Memory B cell (primary cell): ENCODE results near the gene ATP10B.

Experiments used
- ATAC-seq: fragments of 150-1000 bp; cut with Tn5 transposase; 2 replicates; pipeline ENCODE4 v1.10.0; 2021; ENCODE audit warnings: low read depth, mild to moderate bottlenecking, moderate library complexity
- DNase-seq, 2 donors: peaks; one replicate each; pipeline ENCODE4 v3.0.0; 2022; ENCODE audit warnings: low spot score in 2 of 2
- H3K27ac Mint-ChIP-seq: one replicate; pipeline ENCODE4 v1.8.0; 2022; ENCODE audit warnings: mild to moderate bottlenecking, moderate library complexity, mixed read lengths
- H3K27me3 Mint-ChIP-seq: one replicate; pipeline ENCODE4 v1.8.0; 2022; ENCODE audit warnings: mixed read lengths
- H3K36me3 Mint-ChIP-seq: one replicate; pipeline ENCODE4 v1.8.0; 2022; ENCODE audit warnings: mild to moderate bottlenecking, mixed read lengths
- H3K4me1 Mint-ChIP-seq: one replicate; pipeline ENCODE4 v1.8.0; 2022; ENCODE audit warnings: mixed read lengths
- H3K4me3 Mint-ChIP-seq: one replicate; pipeline ENCODE4 v1.8.0; 2022; ENCODE audit warnings: mild to moderate bottlenecking, moderate library complexity, mixed read lengths
- H3K9me3 Mint-ChIP-seq: one replicate; pipeline ENCODE4 v1.8.0; 2022; ENCODE audit warnings: mixed read lengths

Gene ATP10B

GRCh38 chr5:160601046-160601445 lies 251.0 kb downstream of the ATP10B start:
- no peaks in the 10 kb centered on the region for H3K27me3 Mint-ChIP-seq
- DNase-seq (no peak), ATAC-seq (no peak)
- no peaks in the 10 kb centered on the region for H3K4me1 Mint-ChIP-seq
- H3K4me3 Mint-ChIP-seq: no peak overlapping the region
- no peaks in the 10 kb centered on the region for H3K9me3 Mint-ChIP-seq
- no peak overlapping the region for H3K27ac Mint-ChIP-seq
- H3K36me3 Mint-ChIP-seq: no peaks in the 10 kb centered on the region

GRCh38 chr5:160573318-160573717 lies 278.7 kb downstream of the ATP10B start:
- Mint-ChIP-seq H3K36me3 (no peaks in the 10 kb centered on the region), H3K4me1 (no peaks in the 10 kb centered on the region), H3K27ac (no peak overlapping the region), H3K27me3 (no peaks in the 10 kb centered on the region), H3K4me3 (no peak overlapping the region), H3K9me3 (no peaks in the 10 kb centered on the region)
- ATAC-seq: no peak
- no peak for DNase-seq

GRCh38 chr5:160567031-160567705 lies 284.8 kb downstream of the ATP10B start:
- DNase-seq: no peak
- H3K4me1 Mint-ChIP-seq: no peaks in the 10 kb centered on the region
- H3K9me3 Mint-ChIP-seq: no peaks in the 10 kb centered on the region
- no peaks in the 10 kb centered on the region for H3K36me3 Mint-ChIP-seq
- no peak overlapping the region for H3K27ac Mint-ChIP-seq
- H3K27me3 Mint-ChIP-seq: peaks cover 2% of the 10 kb centered on the region
- H3K4me3 Mint-ChIP-seq: no peak overlapping the region
- no peak for ATAC-seq

GRCh38 chr5:160565376-160565775 lies 286.6 kb downstream of the ATP10B start:
- ATAC-seq (no peak), DNase-seq (no peak)
- Mint-ChIP-seq H3K27ac (no peak overlapping the region), H3K4me3 (no peak overlapping the region), H3K27me3 (peaks cover 2% of the 10 kb centered on the region), H3K4me1 (no peaks in the 10 kb centered on the region), H3K9me3 (no peaks in the 10 kb centered on the region), H3K36me3 (no peaks in the 10 kb centered on the region)

- Mint-ChIP-seq H3K4me1 (no peaks in the 10 kb centered on the region), H3K9me3 (no peaks in the 10 kb centered on the region), H3K36me3 (no peaks in the 10 kb centered on the region), H3K27ac (no peak overlapping the region), H3K27me3 (no peaks in the 10 kb centered on the region), H3K4me3 (no peak overlapping the region)
- DNase-seq (no peak), ATAC-seq (no peak)
These were observed 295.2 kb downstream of the ATP10B start for GRCh38 chr5:160556846-160557245.

- Mint-ChIP-seq H3K27ac (no peak overlapping the region), H3K4me1 (no peaks in the 10 kb centered on the region), H3K9me3 (no peaks in the 10 kb centered on the region), H3K36me3 (no peaks in the 10 kb centered on the region), H3K27me3 (no peaks in the 10 kb centered on the region), H3K4me3 (no peak overlapping the region)
- ATAC-seq: no peak
- DNase-seq: no peak
These were observed 295.9 kb downstream of the ATP10B start for GRCh38 chr5:160555971-160556631.

- Mint-ChIP-seq H3K36me3 (no peaks in the 10 kb centered on the region), H3K9me3 (no peaks in the 10 kb centered on the region), H3K4me3 (no peak overlapping the region), H3K4me1 (no peaks in the 10 kb centered on the region), H3K27ac (no peak overlapping the region), H3K27me3 (no peaks in the 10 kb centered on the region)
- no peak for DNase-seq
- no peak for ATAC-seq
These were observed 296.4 kb downstream of the ATP10B start for GRCh38 chr5:160555581-160555970.

GRCh38 chr5:160550075-160550474 lies 301.9 kb downstream of the ATP10B start:
- no peak for ATAC-seq
- Mint-ChIP-seq H3K27ac (no peak overlapping the region), H3K9me3 (peaks cover 9% of the 10 kb centered on the region), H3K4me1 (no peaks in the 10 kb centered on the region), H3K4me3 (no peak overlapping the region), H3K36me3 (peaks cover 2% of the 10 kb centered on the region), H3K27me3 (no peaks in the 10 kb centered on the region)
- no peak for DNase-seq

GRCh38 chr5:160548949-160549645 lies 302.9 kb downstream of the ATP10B start:
- H3K27me3 Mint-ChIP-seq: no peaks in the 10 kb centered on the region
- no peaks in the 10 kb centered on the region for H3K4me1 Mint-ChIP-seq
- H3K9me3 Mint-ChIP-seq: peaks cover 9% of the 10 kb centered on the region
- no peak overlapping the region for H3K4me3 Mint-ChIP-seq
- no peak overlapping the region for H3K27ac Mint-ChIP-seq
- ATAC-seq: no peak
- no peak for DNase-seq
- peaks cover 2% of the 10 kb centered on the region for H3K36me3 Mint-ChIP-seq

GRCh38 chr5:160547872-160548271 lies 304.1 kb downstream of the ATP10B start:
- peaks cover 2% of the 10 kb centered on the region for H3K36me3 Mint-ChIP-seq
- no peaks in the 10 kb centered on the region for H3K4me1 Mint-ChIP-seq
- no peak for DNase-seq
- H3K9me3 Mint-ChIP-seq: peaks cover 9% of the 10 kb centered on the region
- H3K4me3 Mint-ChIP-seq: no peak overlapping the region
- H3K27me3 Mint-ChIP-seq: no peaks in the 10 kb centered on the region
- H3K27ac Mint-ChIP-seq: no peak overlapping the region
- ATAC-seq: no peak

- DNase-seq (no peak), ATAC-seq (no peak)
- Mint-ChIP-seq H3K27ac (no peak overlapping the region), H3K27me3 (no peaks in the 10 kb centered on the region), H3K9me3 (peaks cover 9% of the 10 kb centered on the region), H3K4me1 (no peaks in the 10 kb centered on the region), H3K36me3 (peaks cover 2% of the 10 kb centered on the region), H3K4me3 (no peak overlapping the region)
These were observed 304.9 kb downstream of the ATP10B start for GRCh38 chr5:160547061-160547460.

- H3K4me1 Mint-ChIP-seq: no peaks in the 10 kb centered on the region
- H3K4me3 Mint-ChIP-seq: no peak overlapping the region
- no peak for ATAC-seq
- H3K27ac Mint-ChIP-seq: no peak overlapping the region
- H3K27me3 Mint-ChIP-seq: no peaks in the 10 kb centered on the region
- H3K9me3 Mint-ChIP-seq: peaks cover 9% of the 10 kb centered on the region
- peaks cover 2% of the 10 kb centered on the region for H3K36me3 Mint-ChIP-seq
- no peak for DNase-seq
These were observed 306.2 kb downstream of the ATP10B start for GRCh38 chr5:160545832-160546231.

GRCh38 chr5:160543395-160543794 lies 308.6 kb downstream of the ATP10B start:
- peaks cover 9% of the 10 kb centered on the region for H3K9me3 Mint-ChIP-seq
- DNase-seq (no peak), ATAC-seq (no peak)
- no peaks in the 10 kb centered on the region for H3K27me3 Mint-ChIP-seq
- no peak overlapping the region for H3K27ac Mint-ChIP-seq
- no peaks in the 10 kb centered on the region for H3K4me1 Mint-ChIP-seq
- H3K4me3 Mint-ChIP-seq: no peak overlapping the region
- H3K36me3 Mint-ChIP-seq: peaks cover 2% of the 10 kb centered on the region

GRCh38 chr5:160542840-160543239 lies 309.2 kb downstream of the ATP10B start:
- Mint-ChIP-seq H3K9me3 (peaks cover 9% of the 10 kb centered on the region), H3K27ac (no peak overlapping the region), H3K4me1 (no peaks in the 10 kb centered on the region), H3K27me3 (no peaks in the 10 kb centered on the region), H3K4me3 (no peak overlapping the region), H3K36me3 (no peaks in the 10 kb centered on the region)
- no peak for DNase-seq
- no peak for ATAC-seq
